Naive thymus-derived CD8-positive, alpha-beta T cell (primary cell): ENCODE results near the gene CDC42. TPM values are rescaled to one million over a fixed set of nuclear protein-coding genes. Genes with fewer than 3 reads are reported as not detected.
A peak's percentile ranks its signal among the peaks of the same experiment; 100 is the strongest.

Experiments used
- ATAC-seq, 2 donors: fragments of 150-1000 bp; cut with Tn5 transposase in 1 of 2; sonication (Bioruptor Pico), chemical (Tn5 transposase) in 1 of 2; 1 replicate in 1 of 2; 2 replicates in 1 of 2; pipeline ENCODE4 v1.10.0; 2021; ENCODE audit warnings: mild to moderate bottlenecking in 2 of 2, moderate library complexity in 2 of 2
- POLR2A ChIA-PET: fragments of 350-600 bp; sonication (Branson Sonifier 250); formaldehyde crosslinking; loops from one replicate; lab custom pipeline; 2021; ENCODE audit warnings: antibody characterized with exemption; lab: Charles Lee
- DNase-seq, 10 donors: peaks; one replicate each; pipeline versions ENCODE4 v3.0.0 to v3.0.0-alpha.2; 2020 to 2022
- H3K27ac Mint-ChIP-seq, 10 donors: one replicate each; pipeline ENCODE4 v1.8.0; 2020 to 2022; ENCODE audit warnings: mild to moderate bottlenecking in 10 of 10, mixed read lengths in 10 of 10, moderate library complexity in 4 of 10, inconsistent platforms in 1 of 10
- H3K27me3 Mint-ChIP-seq, 5 donors: one replicate each; pipeline ENCODE4 v1.8.0; 2021 to 2022; ENCODE audit warnings: mixed read lengths in 5 of 5
- H3K36me3 Mint-ChIP-seq, 3 donors: one replicate each; pipeline ENCODE4 v1.8.0; 2020 to 2022; ENCODE audit warnings: mixed read lengths in 3 of 3, mild to moderate bottlenecking in 2 of 3, inconsistent platforms in 1 of 3
- H3K4me1 Mint-ChIP-seq, 4 donors: one replicate each; pipeline ENCODE4 v1.8.0; 2021 to 2022; ENCODE audit warnings: mixed read lengths in 4 of 4
- H3K4me3 Mint-ChIP-seq, 10 donors: one replicate each; pipeline ENCODE4 v1.8.0; 2020 to 2022; ENCODE audit warnings: mild to moderate bottlenecking in 10 of 10, mixed read lengths in 10 of 10, moderate library complexity in 6 of 10, inconsistent platforms in 1 of 10
- H3K9me3 Mint-ChIP-seq, 9 donors: one replicate each; pipeline ENCODE4 v1.8.0; 2020 to 2022; ENCODE audit warnings: mixed read lengths in 9 of 9, mild to moderate bottlenecking in 3 of 9, inconsistent platforms in 1 of 9, moderate library complexity in 1 of 9
- polyA plus RNA-seq, 3 donors: library from polyadenylated mRNA; unstranded; fragments of 300-500 nt; fragmentation: Illumina TruSeq; gene quantifications; one replicate each; pipeline ENCODE4 v1.2.3, GENCODE V29; 2021
- total RNA-seq, 8 experiments: library from RNA in 2 of 8; stranded (reverse) in 2 of 8; gene quantifications; one replicate each; pipeline ENCODE4 v1.2.3 and lab custom pipeline; 2021 to 2026

The CDC42 gene
- total and polyA plus RNA-seq, 5 experiments from 2014 or later = 229 to 472 (median 239) TPM

GRCh38 chr1:22053861-22054770 is 1.6 kb downstream of the CDC42 start:
- Mint-ChIP-seq H3K27ac (peak overlapping the region; percentile 96 to 100 (median 99)), H3K27me3 (peaks cover 0 to 5% (median 0%) of the 10 kb centered on the region in 5 donors), H3K4me3 (peak overlapping the region; percentile 92 to 100 (median 96)), H3K4me1 (peaks cover 23 to 74% (median 58%) of the 10 kb centered on the region in 4 donors), H3K9me3 (no peaks in the 10 kb centered on the region), H3K36me3 (peaks cover 4 to 46% (median 11%) of the 10 kb centered on the region in 3 donors)
- ATAC-seq (peak in 1 of 2 donors; percentile 1), DNase-seq (peak in 1 of 10 donors; percentile 14)
- POLR2A ChIA-PET = interaction anchor here (0.6 to 12.9 kb wide), 12 partner anchors 12 to 1326 kb away, joined by 3 to 381 read pairs (median 4); no protein-coding TSS in a partner anchor

- H3K4me3 Mint-ChIP-seq = peak overlapping the region; percentile 61 to 95 (median 83)
- peaks cover 4 to 59% (median 11%) of the 10 kb centered on the region in 3 donors for H3K36me3 Mint-ChIP-seq
- peaks cover 24 to 81% (median 63%) of the 10 kb centered on the region in 4 donors for H3K4me1 Mint-ChIP-seq
- H3K27ac Mint-ChIP-seq = peak overlapping the region; percentile 58 to 97 (median 86)
- no peaks in the 10 kb centered on the region for H3K9me3 Mint-ChIP-seq
- no peak for DNase-seq
- POLR2A ChIA-PET = interaction anchor here (0.7 to 12.9 kb wide), 8 partner anchors 11 to 44 kb away, joined by 3 to 381 read pairs (median 6); no protein-coding TSS in a partner anchor
- H3K27me3 Mint-ChIP-seq = peaks cover 0 to 5% (median 0%) of the 10 kb centered on the region in 5 donors
- no peak for ATAC-seq
Observed at GRCh38 chr1:22055463-22055862, 3.0 kb downstream of the CDC42 start.

GRCh38 chr1:22056043-22056442 is 3.5 kb downstream of the CDC42 start:
- Mint-ChIP-seq H3K27ac (peak overlapping the region; percentile 43 to 97 (median 86)), H3K36me3 (peaks cover 4 to 63% (median 11%) of the 10 kb centered on the region in 3 donors), H3K9me3 (no peaks in the 10 kb centered on the region), H3K4me1 (peaks cover 27 to 87% (median 68%) of the 10 kb centered on the region in 4 donors), H3K4me3 (peak overlapping the region; percentile 61 to 95 (median 83)), H3K27me3 (peaks cover 0 to 5% (median 0%) of the 10 kb centered on the region in 5 donors)
- POLR2A ChIA-PET = interaction anchor here (0.7 to 12.9 kb wide), 4 partner anchors 16 to 38 kb away, joined by 4 to 381 read pairs (median 152); no protein-coding TSS in a partner anchor
- ATAC-seq (no peak), DNase-seq (no peak)

- peaks cover 26 to 87% (median 67%) of the 10 kb centered on the region in 4 donors for H3K4me1 Mint-ChIP-seq
- POLR2A ChIA-PET = interaction anchor here (1.1 to 12.9 kb wide), 3 partner anchors 10 to 30 kb away, joined by 4 to 381 read pairs (median 297); no protein-coding TSS in a partner anchor
- H3K27me3 Mint-ChIP-seq = peaks cover 0 to 5% (median 0%) of the 10 kb centered on the region in 5 donors
- DNase-seq = no peak
- no peaks in the 10 kb centered on the region for H3K9me3 Mint-ChIP-seq
- H3K36me3 Mint-ChIP-seq = peaks cover 4 to 63% (median 11%) of the 10 kb centered on the region in 3 donors
- peak overlapping the region; percentile 29 to 91 (median 78) for H3K27ac Mint-ChIP-seq
- H3K4me3 Mint-ChIP-seq = peak overlapping the region; percentile 61 to 95 (median 70)
- ATAC-seq = no peak
Observed at GRCh38 chr1:22056936-22057335, 4.4 kb downstream of the CDC42 start.

GRCh38 chr1:22057861-22058260 is 5.4 kb downstream of the CDC42 start:
- ATAC-seq = no peak
- Mint-ChIP-seq H3K4me1 (peaks cover 33 to 90% (median 73%) of the 10 kb centered on the region in 4 donors), H3K9me3 (no peaks in the 10 kb centered on the region), H3K36me3 (peaks cover 4 to 66% (median 11%) of the 10 kb centered on the region in 3 donors), H3K4me3 (peak overlapping the region; percentile 33 to 95 (median 68)), H3K27ac (peak overlapping the region; percentile 30 to 88 (median 70)), H3K27me3 (peaks cover 0 to 2% (median 0%) of the 10 kb centered on the region in 5 donors)
- POLR2A ChIA-PET = interaction anchor here (1.1 to 12.9 kb wide), 3 partner anchors 9 to 31 kb away, joined by 4 to 381 read pairs (median 297); no protein-coding TSS in a partner anchor
- no peak for DNase-seq

GRCh38 chr1:22064751-22065402 is 12.4 kb downstream of the CDC42 start:
- Mint-ChIP-seq H3K4me3 (peak overlapping the region; percentile 53 to 83 (median 70)), H3K27me3 (no peaks in the 10 kb centered on the region), H3K9me3 (no peaks in the 10 kb centered on the region), H3K36me3 (peaks cover 6 to 70% (median 19%) of the 10 kb centered on the region in 3 donors), H3K4me1 (peaks cover 53 to 95% (median 92%) of the 10 kb centered on the region in 4 donors), H3K27ac (peak overlapping the region; percentile 61 to 90 (median 80))
- POLR2A ChIA-PET = interaction anchor here (2.0 to 3.2 kb wide), 3 partner anchors 9 to 40 kb away, joined by 6 to 23 read pairs (median 8); partner anchors contain the start of gene CDC42
- ATAC-seq (no peak), DNase-seq (no peak)

GRCh38 chr1:22071511-22071910 is 19.0 kb downstream of the CDC42 start:
- Mint-ChIP-seq H3K4me3 (peak overlapping the region; percentile 19 to 77 (median 59)), H3K4me1 (peaks cover 41 to 91% (median 86%) of the 10 kb centered on the region in 4 donors), H3K36me3 (peaks cover 6 to 80% (median 24%) of the 10 kb centered on the region in 3 donors), H3K27ac (peak overlapping the region; percentile 41 to 92 (median 82)), H3K27me3 (no peaks in the 10 kb centered on the region), H3K9me3 (peaks cover 0 to 2% (median 0%) of the 10 kb centered on the region in 9 donors)
- ATAC-seq = no peak
- no peak for DNase-seq
- POLR2A ChIA-PET = interaction anchor here (0.7 to 1.5 kb wide), 3 partner anchors 7 to 47 kb away, joined by 6 to 7 read pairs (median 7); no protein-coding TSS in a partner anchor

- Mint-ChIP-seq H3K36me3 (peaks cover 4 to 84% (median 33%) of the 10 kb centered on the region in 3 donors), H3K9me3 (peaks cover 0 to 2% (median 0%) of the 10 kb centered on the region in 9 donors), H3K4me1 (peaks cover 43 to 95% (median 88%) of the 10 kb centered on the region in 4 donors), H3K27ac (peak overlapping the region; percentile 57 to 95 (median 78)), H3K4me3 (peak overlapping the region; percentile 32 to 85 (median 66)), H3K27me3 (no peaks in the 10 kb centered on the region)
- POLR2A ChIA-PET = interaction anchor here (0.5 to 2.5 kb wide), 4 partner anchors 9 to 988 kb away, joined by 4 to 10 read pairs (median 7); no protein-coding TSS in a partner anchor
- DNase-seq (no peak), ATAC-seq (no peak)
Observed at GRCh38 chr1:22074803-22075202, 22.3 kb downstream of the CDC42 start.

- Mint-ChIP-seq H3K4me3 (peak overlapping the region; percentile 29 to 85 (median 70)), H3K27me3 (no peaks in the 10 kb centered on the region), H3K9me3 (peaks cover 0 to 2% (median 0%) of the 10 kb centered on the region in 9 donors), H3K4me1 (peaks cover 41 to 95% (median 90%) of the 10 kb centered on the region in 4 donors), H3K36me3 (peaks cover 5 to 82% (median 28%) of the 10 kb centered on the region in 3 donors), H3K27ac (peak overlapping the region; percentile 63 to 95 (median 81))
- peak; percentile 48 to 64 for ATAC-seq
- POLR2A ChIA-PET = interaction anchor here (0.8 to 2.5 kb wide), 2 partner anchors 23 to 51 kb away, joined by 3 to 10 read pairs; partner anchors contain the start of gene CDC42
- DNase-seq = no peak
Observed at GRCh38 chr1:22075718-22076117, 23.2 kb downstream of the CDC42 start.

GRCh38 chr1:22076346-22076745 is 23.8 kb downstream of the CDC42 start:
- peak overlapping the region; percentile 29 to 85 (median 70) for H3K4me3 Mint-ChIP-seq
- ATAC-seq (no peak), DNase-seq (no peak)
- POLR2A ChIA-PET = interaction anchor here (0.8 to 2.5 kb wide), 2 partner anchors 24 to 51 kb away, joined by 3 to 10 read pairs; partner anchors contain the start of gene CDC42
- H3K4me1 Mint-ChIP-seq = peaks cover 42 to 98% (median 93%) of the 10 kb centered on the region in 4 donors
- H3K9me3 Mint-ChIP-seq = no peaks in the 10 kb centered on the region
- peaks cover 5 to 84% (median 24%) of the 10 kb centered on the region in 3 donors for H3K36me3 Mint-ChIP-seq
- no peaks in the 10 kb centered on the region for H3K27me3 Mint-ChIP-seq
- peak overlapping the region; percentile 63 to 95 (median 81) for H3K27ac Mint-ChIP-seq

- POLR2A ChIA-PET = interaction anchor here (1.3 kb wide), 2 partner anchors 39 to 52 kb away, joined by 3 read pairs; no protein-coding TSS in a partner anchor
- H3K4me3 Mint-ChIP-seq = peak overlapping the region in 9 of 10 donors; percentile 55 to 76 (median 66)
- peaks cover 46 to 94% (median 91%) of the 10 kb centered on the region in 4 donors for H3K4me1 Mint-ChIP-seq
- H3K27ac Mint-ChIP-seq = peak overlapping the region; percentile 32 to 92 (median 79)
- no peak for ATAC-seq
- no peaks in the 10 kb centered on the region for H3K9me3 Mint-ChIP-seq
- H3K27me3 Mint-ChIP-seq = no peaks in the 10 kb centered on the region
- H3K36me3 Mint-ChIP-seq = peaks cover 8 to 85% (median 20%) of the 10 kb centered on the region in 3 donors
- DNase-seq = no peak
Observed at GRCh38 chr1:22077728-22078127, 25.2 kb downstream of the CDC42 start.
